MM.1S (cell line): ENCODE measurements around the gene CENPS.

Experiments
- DNase-seq: peaks from one replicate; pipeline ENCODE4 v3.0.0-alpha.2; 2015
- H2AFZ ChIP-seq: fragments of 300-600 bp; sonication (generic); 2 replicates; pipeline ENCODE4 v1.6.0; 2016; ENCODE audit warnings: antibody characterized with exemption, low read length
- H3F3A ChIP-seq: fragments of 300-600 bp; sonication (generic); 2 replicates; pipeline ENCODE4 v1.6.1; 2016; ENCODE audit warnings: mild to moderate bottlenecking, antibody characterized with exemption, low read length, moderate library complexity, mixed read lengths; ENCODE audit not compliant: insufficient read depth
- H3K27ac ChIP-seq: fragments of 300-600 bp; sonication (generic); 2 replicates; pipeline ENCODE4 v1.5.1; 2016; ENCODE audit warnings: mild to moderate bottlenecking, low read length
- H3K27me3 ChIP-seq: fragments of 300-600 bp; sonication (generic); replicated peaks from 2 replicates; pipeline ENCODE4 v1.6.0; 2016; ENCODE audit warnings: low read length; ENCODE audit not compliant: insufficient read depth
- H3K36me3 ChIP-seq: fragments of 300-600 bp; sonication (generic); replicated peaks from 2 replicates; pipeline ENCODE4 v1.6.1; 2016; ENCODE audit warnings: mild to moderate bottlenecking, low read length, mixed read lengths; ENCODE audit not compliant: insufficient read depth
- H3K4me1 ChIP-seq: fragments of 300-600 bp; sonication (generic); 2 replicates; pipeline ENCODE4 v1.6.1; 2016; ENCODE audit warnings: low read length, mixed read lengths
- H3K4me2 ChIP-seq: fragments of 300-600 bp; sonication (generic); 2 replicates; pipeline ENCODE4 v1.6.0; 2016; ENCODE audit warnings: low read depth, low read length
- H3K4me3 ChIP-seq: fragments of 300-600 bp; sonication (generic); 2 replicates; pipeline ENCODE4 v1.5.1; 2016; ENCODE audit warnings: low read length, mixed read lengths
- H3K79me2 ChIP-seq: fragments of 300-600 bp; sonication (generic); 2 replicates; pipeline ENCODE4 v1.6.1; 2016; ENCODE audit warnings: mixed run types, low read length, mixed read lengths
- H3K9ac ChIP-seq: fragments of 300-600 bp; sonication (generic); 2 replicates; pipeline ENCODE4 v1.6.1; 2016; ENCODE audit warnings: low read length, mixed read lengths
- H3K9me2 ChIP-seq: fragments of 300-600 bp; sonication (generic); replicated peaks from 2 replicates; pipeline ENCODE4 v1.6.1; 2016; ENCODE audit warnings: mild to moderate bottlenecking, low read length, mixed read lengths; ENCODE audit not compliant: insufficient read depth
- H3K9me3 ChIP-seq: fragments of 300-600 bp; sonication (generic); replicated peaks from 2 replicates; pipeline ENCODE4 v1.6.1; 2016; ENCODE audit warnings: mild to moderate bottlenecking, low read length, mixed read lengths; ENCODE audit not compliant: insufficient read depth
- H4K20me1 ChIP-seq: fragments of 300-600 bp; sonication (generic); 2 replicates; pipeline ENCODE4 v1.6.1; 2016; ENCODE audit warnings: mild to moderate bottlenecking, low read length, moderate library complexity, mixed read lengths; ENCODE audit not compliant: insufficient read depth
- CTCF ChIP-seq: fragments of 300-600 bp; sonication (generic); IDR thresholded peaks from 2 replicates; pipeline ENCODE4 v1.5.1; 2016; ENCODE audit warnings: antibody characterized with exemption, low read length, mixed read lengths
- EZH2 ChIP-seq: fragments of 300-600 bp; sonication (generic); optimal IDR thresholded peaks from 2 replicates; pipeline ENCODE3; 2017; ENCODE audit warnings: low read depth, mild to moderate bottlenecking, antibody characterized with exemption, low read length, mixed read lengths
- EZH2phosphoT487 ChIP-seq: fragments of 300-600 bp; sonication (generic); IDR thresholded peaks from 2 replicates; pipeline ENCODE4 v1.6.1; 2018; ENCODE audit warnings: antibody characterized with exemption, low read length

Gene CENPS

GRCh38 chr1:10459184-10459583, 29.0 kb downstream of the CENPS start:
- Histone ChIP-seq H3K4me1 (peaks cover 12% of the 10 kb centered on the region), H3K36me3 (no peaks in the 10 kb centered on the region), H3K9me2 (no peaks in the 10 kb centered on the region), H3K9me3 (no peaks in the 10 kb centered on the region), H3K79me2 (no peaks in the 10 kb centered on the region), H3K27ac (no peak overlapping the region), H2AFZ (no peak overlapping the region), H3K27me3 (no peaks in the 10 kb centered on the region), H3K4me2 (no peak overlapping the region), H3K4me3 (no peak overlapping the region), H3F3A (peaks cover 19% of the 10 kb centered on the region), H4K20me1 (no peaks in the 10 kb centered on the region), H3K9ac (no peak overlapping the region)
- no peak for DNase-seq
- no peak for TF ChIP-seq EZH2

GRCh38 chr1:10467078-10467477, 36.8 kb downstream of the CENPS start:
- Histone ChIP-seq H3K4me1 (peaks cover 8% of the 10 kb centered on the region; the same call in 1 of the 2 replicates), H3K27ac (no peak overlapping the region), H2AFZ (no peak overlapping the region), H3K4me3 (no peak overlapping the region), H3F3A (no peaks in the 10 kb centered on the region), H3K36me3 (no peaks in the 10 kb centered on the region), H4K20me1 (no peaks in the 10 kb centered on the region), H3K27me3 (no peaks in the 10 kb centered on the region), H3K79me2 (peaks cover 12% of the 10 kb centered on the region), H3K4me2 (no peak overlapping the region), H3K9me3 (no peaks in the 10 kb centered on the region), H3K9ac (no peak overlapping the region), H3K9me2 (no peaks in the 10 kb centered on the region)
- DNase-seq, result no peak
- TF ChIP-seq EZH2phosphoT487 (no peak), CTCF (no peak), EZH2 (no peak)

GRCh38 chr1:10470043-10470442, 39.8 kb downstream of the CENPS start:
- TF ChIP-seq EZH2phosphoT487 (no peak), CTCF (no peak), EZH2 (no peak)
- H3K36me3 ChIP-seq, result no peaks in the 10 kb centered on the region
- H2AFZ ChIP-seq, result no peak overlapping the region

GRCh38 chr1:10471411-10472219, 41.4 kb downstream of the CENPS start:
- H3K27ac ChIP-seq, result no peak overlapping the region
- no peaks in the 10 kb centered on the region for H3K9me2 ChIP-seq
- H3F3A ChIP-seq, result peaks cover 19% of the 10 kb centered on the region
- no peaks in the 10 kb centered on the region for H3K36me3 ChIP-seq
- peak overlapping the region; percentile 75 for H3K4me3 ChIP-seq
- no peaks in the 10 kb centered on the region for H3K27me3 ChIP-seq
- peak overlapping the region; percentile 52 for H2AFZ ChIP-seq
- H3K4me1 ChIP-seq, result peaks cover 14% of the 10 kb centered on the region; the same call in 1 of the 2 replicates
- no peaks in the 10 kb centered on the region for H3K9me3 ChIP-seq
- H3K79me2 ChIP-seq, result peaks cover 31% of the 10 kb centered on the region
- no peak for TF ChIP-seq EZH2phosphoT487
- DNase-seq, result no peak
- no peaks in the 10 kb centered on the region for H4K20me1 ChIP-seq
- peak overlapping the region; percentile 81 for H3K4me2 ChIP-seq
- peak overlapping the region; percentile 53 for H3K9ac ChIP-seq

More at GRCh38 chr1:10470043-10470442, 39.8 kb downstream of the CENPS start:
- H3K27ac ChIP-seq, result no peak overlapping the region
- no peak for DNase-seq
- no peak overlapping the region for H3K4me2 ChIP-seq
- H3K9me3 ChIP-seq, result no peaks in the 10 kb centered on the region
- no peak overlapping the region for H3K9ac ChIP-seq
- no peak overlapping the region for H3K4me3 ChIP-seq
- H3F3A ChIP-seq, result peaks cover 13% of the 10 kb centered on the region
- no peaks in the 10 kb centered on the region for H4K20me1 ChIP-seq
- H3K9me2 ChIP-seq, result no peaks in the 10 kb centered on the region
- no peaks in the 10 kb centered on the region for H3K27me3 ChIP-seq
- peaks cover 8% of the 10 kb centered on the region; the same call in 1 of the 2 replicates for H3K4me1 ChIP-seq
- H3K79me2 ChIP-seq, result peaks cover 15% of the 10 kb centered on the region
